LNCaP clone FGC (cell line): Measurements from ENCODE around the gene CCDC88C.

Source experiments
- DNase-seq: peaks from one replicate; pipeline ENCODE4 v3.0.0-alpha.2; 2011; ENCODE audit warnings: low read depth
- H3K4me3 ChIP-seq: 2 replicates; pipeline ENCODE4 v1.5.1; 2011; ENCODE audit warnings: mild to moderate bottlenecking, low read depth, low read length, control low read depth
- TF ChIP-seq, protein P1 (sequence below): IDR thresholded peaks from 2 replicates; pipeline ENCODE4 v1.5.1; 2012; ENCODE audit warnings: mild to moderate bottlenecking; ENCODE audit not compliant: control insufficient read depth, insufficient read depth; ENCODE audit errors: extremely low read depth

The CCDC88C gene

DNA sequence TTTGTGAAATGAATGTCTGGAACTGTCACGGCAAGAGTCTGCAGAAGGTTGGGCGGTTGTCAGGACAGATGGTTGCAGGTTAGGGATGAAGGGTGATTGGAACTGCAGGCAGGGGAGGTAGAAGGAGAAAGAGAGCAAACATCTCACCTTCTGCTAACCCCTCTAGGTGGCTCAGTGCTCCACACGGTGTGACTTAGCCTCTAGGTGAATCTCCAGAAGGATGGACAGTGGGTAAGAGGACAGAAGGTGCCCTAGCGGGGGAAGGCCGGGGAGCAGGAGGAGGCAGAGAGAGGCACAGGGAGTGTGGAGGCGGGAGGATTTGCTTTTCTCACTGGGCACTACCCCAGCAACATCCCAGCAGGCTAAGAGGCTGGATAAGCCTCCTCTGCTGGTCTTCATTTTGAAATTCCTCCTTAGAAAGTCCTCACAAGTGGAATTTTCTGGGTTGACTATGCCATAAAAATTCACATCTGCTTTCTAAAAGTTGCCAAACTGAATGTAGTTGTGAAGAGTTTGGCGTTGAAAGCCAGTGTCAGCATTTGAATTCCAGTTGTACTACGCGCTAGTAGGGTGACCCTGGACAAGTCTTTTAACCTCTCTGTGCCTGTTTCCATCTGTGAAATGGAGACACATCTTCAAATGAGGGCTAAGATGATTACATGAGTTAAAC, 162.5 kb downstream of the CCDC88C start:
- TF ChIP-seq, protein P1, sequence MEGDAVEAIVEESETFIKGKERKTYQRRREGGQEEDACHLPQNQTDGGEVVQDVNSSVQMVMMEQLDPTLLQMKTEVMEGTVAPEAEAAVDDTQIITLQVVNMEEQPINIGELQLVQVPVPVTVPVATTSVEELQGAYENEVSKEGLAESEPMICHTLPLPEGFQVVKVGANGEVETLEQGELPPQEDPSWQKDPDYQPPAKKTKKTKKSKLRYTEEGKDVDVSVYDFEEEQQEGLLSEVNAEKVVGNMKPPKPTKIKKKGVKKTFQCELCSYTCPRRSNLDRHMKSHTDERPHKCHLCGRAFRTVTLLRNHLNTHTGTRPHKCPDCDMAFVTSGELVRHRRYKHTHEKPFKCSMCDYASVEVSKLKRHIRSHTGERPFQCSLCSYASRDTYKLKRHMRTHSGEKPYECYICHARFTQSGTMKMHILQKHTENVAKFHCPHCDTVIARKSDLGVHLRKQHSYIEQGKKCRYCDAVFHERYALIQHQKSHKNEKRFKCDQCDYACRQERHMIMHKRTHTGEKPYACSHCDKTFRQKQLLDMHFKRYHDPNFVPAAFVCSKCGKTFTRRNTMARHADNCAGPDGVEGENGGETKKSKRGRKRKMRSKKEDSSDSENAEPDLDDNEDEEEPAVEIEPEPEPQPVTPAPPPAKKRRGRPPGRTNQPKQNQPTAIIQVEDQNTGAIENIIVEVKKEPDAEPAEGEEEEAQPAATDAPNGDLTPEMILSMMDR: no peak
- H3K4me3 ChIP-seq: no peak overlapping the region
- DNase-seq: no peak

DNA sequence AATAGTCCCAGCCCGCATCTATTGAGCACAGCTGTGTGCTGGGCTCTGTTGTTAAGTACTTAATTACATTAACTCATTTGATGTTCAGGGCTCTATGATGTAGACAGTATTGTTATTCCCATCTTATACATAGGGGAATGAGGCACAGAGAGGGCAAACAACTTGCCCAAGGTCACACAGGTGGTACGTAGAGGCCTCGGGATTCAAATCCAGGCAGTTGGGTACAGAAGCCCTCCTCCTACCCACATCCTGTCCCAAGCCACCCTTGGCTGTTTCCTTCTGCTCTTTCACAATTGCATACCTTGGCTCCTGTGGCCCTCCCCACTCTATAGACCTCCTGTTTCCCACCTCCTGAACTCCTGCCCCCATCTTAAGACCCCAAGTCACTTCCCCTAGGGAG, 163.2 kb downstream of the CCDC88C start:
- TF ChIP-seq, protein P1: no peak
- DNase-seq: no peak
- no peak overlapping the region for H3K4me3 ChIP-seq

DNA sequence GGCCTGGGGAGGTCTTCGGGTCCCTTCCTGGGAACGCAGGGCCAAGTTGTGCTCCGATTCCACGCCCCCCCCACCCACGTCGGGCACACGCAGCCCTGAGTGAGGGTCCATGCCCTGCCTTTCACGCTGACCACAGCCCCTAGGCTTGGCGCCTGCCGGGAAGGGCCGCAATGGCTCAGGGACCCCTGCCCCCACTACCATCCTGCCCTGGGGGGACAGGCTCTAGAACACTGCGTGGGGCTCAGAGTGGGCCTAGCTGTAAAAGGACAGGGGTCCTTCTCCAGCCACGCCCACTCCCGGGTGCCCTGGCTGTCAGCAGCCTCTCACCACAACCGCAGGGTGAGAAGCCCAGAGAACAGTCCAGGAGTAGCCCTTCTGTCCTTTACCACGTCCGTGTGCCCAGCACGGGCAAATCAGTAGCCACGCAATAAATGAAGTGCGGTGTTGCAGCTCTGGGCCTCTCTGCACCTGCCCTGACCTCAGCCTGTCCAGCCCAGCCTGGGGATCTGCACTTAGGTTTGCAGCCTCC, 163.8 kb downstream of the CCDC88C start:
- DNase-seq: no peak
- TF ChIP-seq, protein P1: no peak
- peak overlapping the region; percentile 44 for H3K4me3 ChIP-seq

DNA sequence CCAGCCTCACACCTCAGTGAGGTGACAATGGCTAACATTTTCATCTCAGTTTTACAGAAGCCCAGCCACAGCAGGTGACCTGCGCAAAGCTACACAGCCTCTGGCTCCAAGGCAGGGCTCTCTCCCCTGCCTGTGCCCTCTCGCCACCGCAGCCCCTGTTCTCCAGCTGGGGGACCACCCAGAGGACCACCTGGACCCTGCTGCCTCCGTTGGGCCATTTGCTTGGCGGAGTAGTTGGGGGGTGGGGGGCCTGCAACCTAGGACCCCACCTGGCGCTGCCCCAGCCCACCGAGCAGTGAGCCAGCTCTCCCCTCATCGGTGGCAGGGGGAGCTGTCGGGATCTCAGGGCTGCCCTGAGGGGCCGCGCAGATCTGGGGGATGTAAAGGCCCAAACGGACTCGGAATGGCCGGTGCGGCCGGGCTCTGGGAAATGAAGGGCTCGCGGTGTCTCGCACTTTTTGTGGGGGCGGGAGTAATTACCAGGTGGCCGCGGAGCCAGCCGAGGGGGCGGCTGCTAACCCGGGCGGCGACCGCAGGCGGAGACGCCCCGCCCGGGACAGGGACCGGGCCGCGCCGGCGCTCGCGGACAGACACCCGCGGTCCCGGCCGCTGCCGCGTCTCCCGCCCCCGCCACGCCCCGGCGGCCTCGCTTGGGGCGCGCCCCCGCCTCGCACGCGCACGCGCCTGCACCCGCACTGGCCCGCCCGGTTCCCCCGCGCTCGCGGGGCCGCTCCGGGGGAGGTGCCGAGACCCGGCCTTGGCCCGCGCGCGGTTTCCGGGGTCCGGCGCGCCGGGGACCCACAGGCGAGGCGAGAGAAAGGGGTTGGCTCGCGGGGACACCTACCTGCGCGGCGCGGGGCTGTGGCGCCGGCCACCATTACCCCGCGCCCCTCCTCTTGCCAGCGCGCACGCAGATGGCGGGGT, 164.5 kb downstream of the CCDC88C start:
- TF ChIP-seq, protein P1: no peak
- no peak for DNase-seq
- peak overlapping the region; percentile 54 for H3K4me3 ChIP-seq

DNA sequence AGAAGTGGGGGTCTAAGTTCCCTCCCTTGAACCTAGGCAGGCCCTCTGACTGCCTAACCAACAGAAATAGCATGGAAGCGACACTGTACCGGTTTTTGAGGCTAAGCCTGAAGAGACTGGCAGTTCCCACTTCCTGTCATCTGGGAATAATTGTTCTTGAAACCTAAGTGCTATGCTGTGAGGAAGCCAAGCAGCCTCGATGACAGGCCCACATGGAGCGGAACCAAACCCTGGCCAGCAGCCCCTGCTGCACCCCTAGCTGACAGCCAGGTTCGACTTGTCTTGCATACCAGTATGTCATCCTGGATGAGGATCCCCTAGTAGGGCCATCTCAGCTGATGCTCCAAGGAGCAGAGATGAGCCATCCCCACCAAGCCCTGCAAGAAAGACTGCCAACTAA, 166.7 kb downstream of the CCDC88C start:
- TF ChIP-seq, protein P1: no peak
- DNase-seq: no peak

DNA sequence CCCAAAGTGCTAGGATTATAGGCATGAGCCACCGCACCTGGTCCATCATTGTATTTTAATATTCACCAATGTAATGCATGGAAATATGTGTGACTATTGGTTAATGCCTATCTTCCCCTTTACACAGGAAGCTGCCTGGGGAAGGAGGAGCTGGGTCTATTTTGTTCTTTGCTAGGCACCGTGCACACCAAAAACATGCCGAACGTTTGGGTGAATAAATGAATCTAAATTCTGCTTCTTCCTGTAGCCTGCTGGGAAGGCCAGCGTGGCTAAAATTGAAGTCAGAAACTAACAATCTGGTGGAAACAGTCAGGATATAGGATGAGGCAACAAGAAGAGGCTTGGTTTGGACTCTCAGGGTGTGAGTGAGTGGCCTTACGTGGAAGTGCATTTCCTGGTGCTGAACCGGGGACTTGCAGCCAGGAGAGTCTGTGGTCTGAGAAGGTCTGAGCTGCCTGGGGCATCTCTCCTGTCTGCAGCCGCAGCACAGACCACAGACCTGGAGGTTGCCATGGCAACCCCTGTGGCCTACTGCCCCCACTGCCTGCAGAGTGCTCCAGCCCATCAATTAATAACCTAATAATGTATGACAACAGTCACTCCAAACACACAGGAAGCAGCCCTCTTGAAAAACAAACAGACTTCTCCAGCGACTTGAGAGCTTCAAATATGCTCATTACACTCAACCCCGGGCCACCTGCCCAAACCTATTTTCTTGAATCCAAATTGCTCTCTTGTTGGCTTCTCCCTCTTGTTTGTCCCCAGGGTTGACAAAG, 167.6 kb downstream of the CCDC88C start:
- no peak for DNase-seq
- no peak overlapping the region for H3K4me3 ChIP-seq

More for the DNA sequence above, 166.7 kb downstream of the CCDC88C start:
- no peak overlapping the region for H3K4me3 ChIP-seq

More for the DNA sequence above, 167.6 kb downstream of the CCDC88C start:
- TF ChIP-seq, protein P1: no peak
